ENCODE measurements around the gene TIMM13.

The TIMM13 gene

DNA sequence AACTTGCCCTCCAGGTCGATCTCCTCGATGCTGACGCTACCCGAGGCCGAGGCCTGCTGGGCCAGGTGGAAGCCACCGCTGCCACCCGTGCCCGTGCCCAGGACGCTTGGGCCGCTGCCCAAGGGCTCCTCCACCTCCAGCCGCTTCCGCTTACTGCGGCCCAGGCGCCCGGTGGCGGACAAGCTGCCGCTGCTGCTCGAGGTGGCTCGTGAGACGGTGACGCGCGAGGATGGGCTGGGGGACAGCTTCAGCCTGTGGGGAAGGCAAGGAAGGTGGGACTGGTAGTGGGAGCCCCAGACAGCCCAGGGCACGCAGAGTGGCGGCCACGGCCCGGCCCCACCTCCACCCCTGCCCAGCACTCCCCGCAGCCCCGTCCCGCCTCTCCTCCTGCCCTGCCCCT, 6.5 kb upstream of the TIMM13 start:
- H3K36me3 ChIP-seq = peaks cover 7 to 65% (median 38%) of the 10 kb centered on the region in 3 donors

DNA sequence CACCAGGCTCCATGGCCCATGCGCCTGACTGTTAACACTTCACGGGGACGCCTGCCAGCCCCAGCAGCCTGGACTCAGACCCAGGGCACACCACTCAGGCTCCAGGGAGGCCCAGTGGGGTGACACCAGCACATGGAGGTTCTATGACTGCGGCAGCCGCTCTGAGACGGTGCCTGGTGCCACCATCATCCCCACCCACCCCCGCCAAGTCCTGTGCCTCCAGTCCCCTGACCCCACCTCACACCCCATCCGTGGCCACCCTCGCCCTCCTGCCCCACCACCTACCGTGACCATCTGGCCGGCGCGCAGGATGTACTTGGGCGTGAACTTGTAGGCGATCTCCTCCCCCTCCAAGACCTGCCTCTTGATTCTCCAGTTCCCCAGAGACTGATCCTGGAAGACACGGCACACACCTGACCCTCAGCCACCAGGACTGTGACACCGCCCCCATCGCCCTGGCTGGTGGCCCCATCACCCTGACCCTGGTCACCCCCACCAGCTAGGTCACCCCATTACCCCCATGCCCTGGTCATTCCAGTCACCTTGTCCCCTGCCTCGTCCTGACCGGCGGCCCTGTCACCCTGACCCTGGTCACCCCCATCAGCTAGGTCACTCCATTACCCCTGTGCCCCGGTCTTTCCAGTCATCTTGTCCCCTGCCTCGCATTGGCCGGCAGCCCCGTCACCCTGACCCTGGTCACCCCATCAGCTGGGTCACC, 4.9 kb upstream of the TIMM13 start:
- Histone ChIP-seq H3K36me3 (peaks cover 4 to 51% (median 29%) of the 10 kb centered on the region in 3 donors), H3K4me1 (peaks cover 0 to 14% (median 8%) of the 10 kb centered on the region in 4 donors), H3K27ac (no peak overlapping the region), H3K9me3 (no peaks in the 10 kb centered on the region), H3K4me3 (no peak overlapping the region), H3K27me3 (no peaks in the 10 kb centered on the region)
- intact Hi-C loops (cut with DNase I; ENCODE audit: low total_unique reads) = no loop called here
- no peak for DNase-seq
- no peak for TF ChIP-seq CTCF (IDR thresholded peaks at IDR 0.05)

More for the DNA sequence above, 6.5 kb upstream of the TIMM13 start:
- Histone ChIP-seq H3K9me3 (no peaks in the 10 kb centered on the region), H3K4me3 (no peak overlapping the region), H3K27me3 (no peaks in the 10 kb centered on the region), H3K4me1 (peaks cover 0 to 5% (median under 1%) of the 10 kb centered on the region in 4 donors), H3K27ac (no peak overlapping the region)
- TF ChIP-seq CTCF (IDR thresholded peaks at IDR 0.05) = no peak
- intact Hi-C loops (cut with DNase I; ENCODE audit: low total_unique reads) = no loop called here
- DNase-seq = no peak

GRCh38 chr19:2431318-2432055, 4.1 kb upstream of the TIMM13 start:
- peaks cover 0 to 43% (median 24%) of the 10 kb centered on the region in 3 donors for H3K36me3 ChIP-seq
- no peaks in the 10 kb centered on the region for H3K9me3 ChIP-seq
- H3K4me3 ChIP-seq = no peak overlapping the region
- H3K27me3 ChIP-seq = no peaks in the 10 kb centered on the region
- peaks cover 0 to 19% (median 14%) of the 10 kb centered on the region in 4 donors for H3K4me1 ChIP-seq
- no peak overlapping the region for H3K27ac ChIP-seq
- no peak for DNase-seq
- intact Hi-C loops (cut with DNase I; ENCODE audit: low total_unique reads) = no loop called here
- TF ChIP-seq CTCF (IDR thresholded peaks at IDR 0.05) = no peak

GRCh38 chr19:2429917-2430535, 2.6 kb upstream of the TIMM13 start:
- DNase-seq = no peak
- TF ChIP-seq CTCF (IDR thresholded peaks at IDR 0.05) = no peak
- Histone ChIP-seq H3K36me3 (peaks cover 0 to 49% (median 23%) of the 10 kb centered on the region in 3 donors), H3K4me1 (peaks cover 0 to 34% (median 28%) of the 10 kb centered on the region in 4 donors), H3K27ac (peak overlapping the region in 1 of 2 donors; percentile 87), H3K4me3 (no peak overlapping the region), H3K27me3 (no peaks in the 10 kb centered on the region), H3K9me3 (no peaks in the 10 kb centered on the region)
- intact Hi-C loops (cut with DNase I; ENCODE audit: low total_unique reads) = no loop called here

- no peak for TF ChIP-seq CTCF (IDR thresholded peaks at IDR 0.05)
- H3K4me1 ChIP-seq = peaks cover 0 to 40% (median 32%) of the 10 kb centered on the region in 4 donors
- intact Hi-C loops (cut with DNase I; ENCODE audit: low total_unique reads) = no loop called here
- no peak for DNase-seq
- H3K27ac ChIP-seq = peak overlapping the region; percentile 87 to 88
- no peaks in the 10 kb centered on the region for H3K27me3 ChIP-seq
- no peaks in the 10 kb centered on the region for H3K9me3 ChIP-seq
- peaks cover 0 to 42% (median 14%) of the 10 kb centered on the region in 3 donors for H3K36me3 ChIP-seq
- peak overlapping the region; percentile 68 to 85 for H3K4me3 ChIP-seq
Observed at GRCh38 chr19:2428756-2429711, 1.6 kb upstream of the TIMM13 start.

All from tibial artery (tissue), 4 donors.